GM19455 (cell line): ENCODE results near the gene LHPP.

Experiments used
- ATAC-seq: cut with Tn5 transposase; IDR thresholded peaks from one replicate; pipeline ENCODE4 v1.9.1; 2021; ENCODE audit not compliant: unreplicated experiment

LHPP gene

DNA sequence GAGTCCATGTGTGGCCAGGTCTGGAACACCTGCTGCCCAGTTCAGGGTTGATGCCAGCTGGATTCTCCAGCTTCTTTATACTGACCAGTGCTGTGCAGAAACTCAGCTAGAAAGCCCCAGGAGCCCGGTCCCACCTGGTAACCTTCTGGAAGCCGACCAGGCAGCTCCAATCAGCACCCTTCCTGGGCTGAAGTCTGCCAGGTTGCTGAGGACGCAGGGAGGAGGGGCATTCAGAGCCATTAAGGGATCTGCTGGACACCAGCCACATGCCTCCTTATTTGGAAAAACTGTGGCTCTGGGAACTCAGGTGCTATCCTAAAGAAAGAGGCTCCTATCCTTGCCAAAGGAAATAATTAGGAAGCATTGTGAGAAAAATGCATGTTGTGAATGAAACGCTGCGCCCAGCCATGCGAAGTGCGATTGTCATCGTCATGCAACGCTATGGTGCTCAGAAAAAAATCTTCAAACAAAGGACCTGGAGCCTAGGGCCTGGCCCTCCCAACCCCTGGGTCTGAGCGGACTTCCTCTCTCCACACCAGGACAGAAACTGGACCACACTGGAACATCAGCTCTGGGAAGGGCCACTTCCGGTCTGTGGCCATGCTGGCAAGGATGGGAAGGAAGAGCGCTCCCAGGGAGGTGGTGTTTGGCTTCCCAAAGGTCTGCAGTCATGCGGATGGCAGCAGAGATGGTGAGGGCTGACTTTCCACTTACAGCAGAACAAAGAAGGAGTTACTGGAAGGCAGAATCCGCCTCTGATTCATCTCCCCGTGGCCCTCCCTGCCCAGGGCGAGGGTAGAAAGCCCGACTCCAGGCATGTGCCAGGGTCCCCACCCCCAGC lies 192.4 kb downstream of the LHPP start:
- ATAC-seq, result no peak

- ATAC-seq, result no peak
Measured at GRCh38 chr10:124654686-124655085, 193.1 kb downstream of the LHPP start.

DNA sequence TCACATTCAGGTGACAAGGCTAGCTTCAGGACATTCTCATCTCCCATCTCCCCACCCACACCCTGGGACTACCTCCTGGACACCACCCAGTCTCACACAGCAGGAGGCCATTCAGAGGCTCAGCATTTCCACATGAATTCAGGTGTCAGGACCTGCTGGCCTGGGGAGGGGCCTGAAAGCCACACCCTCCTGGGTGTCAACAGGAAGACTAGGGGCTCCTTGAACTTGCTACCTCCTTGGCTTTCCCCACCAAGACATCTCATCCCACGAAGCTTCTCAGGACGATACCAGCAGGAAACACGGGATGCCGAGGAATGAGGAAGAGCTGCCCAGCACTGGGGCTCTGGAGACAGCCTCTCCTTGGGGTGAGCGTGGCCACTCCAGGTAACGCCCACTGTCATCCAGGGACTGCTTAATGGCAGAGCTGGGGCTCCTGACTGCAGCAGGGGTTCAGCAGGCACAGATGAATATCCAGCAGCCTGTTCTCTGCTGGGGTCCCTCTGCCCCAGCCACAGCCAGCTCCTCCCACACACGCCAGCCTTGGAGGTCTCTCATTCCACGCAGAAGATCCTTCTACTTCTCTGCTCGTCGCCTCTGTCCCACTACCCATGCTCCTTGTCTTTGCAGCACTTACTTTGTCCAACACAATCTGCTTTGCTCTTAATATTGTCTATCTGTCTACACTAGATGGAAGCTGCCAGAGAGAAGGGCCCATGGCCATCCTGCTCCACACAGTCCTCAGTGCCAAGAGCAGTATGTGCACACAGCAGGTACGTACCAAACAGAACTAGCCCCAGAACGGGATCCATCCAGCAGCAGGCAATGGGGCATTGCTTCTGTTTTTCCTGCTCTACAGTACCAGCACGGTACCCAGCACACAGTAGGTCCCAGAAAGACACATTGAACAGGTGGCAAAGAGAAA lies 193.8 kb downstream of the LHPP start:
- no peak for ATAC-seq

- no peak for ATAC-seq
Measured at GRCh38 chr10:124656113-124656490, 194.5 kb downstream of the LHPP start.

DNA sequence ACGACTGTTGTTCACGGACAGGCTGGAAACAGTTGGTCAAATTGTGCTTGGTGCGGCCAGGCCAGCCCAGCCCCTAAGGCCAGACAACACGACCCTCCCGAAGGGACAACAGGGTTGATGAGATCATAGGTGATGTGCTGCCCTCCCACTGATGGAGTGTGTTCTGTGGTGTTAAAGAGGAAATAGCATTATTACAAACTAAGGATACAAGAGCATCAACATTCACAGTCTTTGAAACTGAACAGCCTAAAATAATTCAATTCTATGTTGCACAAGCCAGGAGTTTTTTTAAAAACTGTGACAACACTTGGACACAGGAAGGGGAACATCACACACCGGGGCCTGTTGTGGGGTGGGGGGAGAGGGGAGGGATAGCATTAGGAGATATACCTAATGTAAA lies 194.9 kb downstream of the LHPP start:
- ATAC-seq, result no peak

DNA sequence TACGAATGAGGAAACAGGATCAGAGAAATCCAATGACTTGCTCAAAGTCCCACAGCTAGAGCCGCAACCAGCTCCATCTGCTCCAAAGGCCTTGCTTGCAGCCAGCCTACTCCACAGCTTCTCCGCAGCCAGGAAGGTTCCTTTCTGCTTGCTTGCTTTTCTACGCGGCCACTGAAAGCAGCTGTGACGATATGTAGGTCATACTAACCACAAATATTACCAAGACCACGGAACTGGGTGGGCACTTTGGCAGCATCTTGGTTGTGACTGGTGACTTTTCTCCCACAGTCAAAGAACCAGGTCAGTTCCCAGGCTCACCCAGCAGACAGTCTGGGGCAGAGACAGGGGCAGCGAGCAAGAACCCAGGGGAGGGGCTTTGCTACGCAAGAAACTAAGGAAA lies 196.2 kb downstream of the LHPP start:
- ATAC-seq, result no peak

DNA sequence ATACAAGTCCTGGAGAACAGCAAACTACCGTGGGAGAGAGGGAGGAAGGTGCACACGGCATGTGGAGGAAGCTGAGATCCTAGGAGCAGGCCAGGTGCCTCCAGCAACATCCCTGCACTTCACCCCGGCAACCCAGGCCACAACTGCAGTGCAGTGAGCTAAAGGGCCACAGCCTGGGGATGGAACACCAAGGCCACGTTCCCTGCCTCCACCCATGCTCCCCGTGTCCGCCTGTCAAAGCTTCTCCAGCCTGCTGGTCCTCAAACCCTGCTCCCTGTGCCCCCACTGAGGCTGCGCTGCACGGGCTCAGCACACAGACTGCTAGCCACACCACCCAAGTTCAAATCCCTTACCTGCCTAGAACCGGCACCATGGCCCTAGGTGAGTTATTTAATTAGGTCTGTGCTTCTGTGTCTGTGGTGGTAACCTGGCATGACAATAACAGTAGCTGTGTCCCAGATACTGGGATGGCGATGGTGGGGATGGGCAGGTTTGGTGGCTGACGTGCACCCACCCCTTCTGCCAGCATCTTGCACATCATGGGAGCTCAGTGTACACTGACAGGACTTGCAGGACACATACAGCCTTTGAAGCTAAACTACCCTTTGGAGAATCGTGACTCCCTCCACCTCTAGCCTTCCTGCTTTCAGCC lies 197.1 kb downstream of the LHPP start:
- no peak for ATAC-seq

DNA sequence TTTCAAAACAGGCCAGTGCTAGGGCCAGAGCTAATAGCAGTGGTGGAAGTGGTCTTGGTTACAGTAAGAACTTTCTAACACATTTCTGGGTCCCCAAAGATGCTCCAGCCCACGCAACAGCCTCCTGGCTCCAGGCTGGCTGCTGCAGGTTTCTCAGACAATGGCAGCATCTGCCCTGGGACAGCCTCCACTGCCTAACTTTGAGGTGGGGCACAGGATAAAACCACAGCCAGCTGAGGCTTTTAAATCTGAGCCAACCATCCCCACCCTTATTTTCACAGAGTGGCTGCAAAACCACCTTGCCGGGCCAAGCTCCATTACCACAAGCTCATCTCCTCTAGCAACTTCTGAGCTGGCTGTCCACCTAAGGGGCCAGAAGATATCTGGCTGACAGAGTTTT lies 197.8 kb downstream of the LHPP start:
- ATAC-seq, result no peak

DNA sequence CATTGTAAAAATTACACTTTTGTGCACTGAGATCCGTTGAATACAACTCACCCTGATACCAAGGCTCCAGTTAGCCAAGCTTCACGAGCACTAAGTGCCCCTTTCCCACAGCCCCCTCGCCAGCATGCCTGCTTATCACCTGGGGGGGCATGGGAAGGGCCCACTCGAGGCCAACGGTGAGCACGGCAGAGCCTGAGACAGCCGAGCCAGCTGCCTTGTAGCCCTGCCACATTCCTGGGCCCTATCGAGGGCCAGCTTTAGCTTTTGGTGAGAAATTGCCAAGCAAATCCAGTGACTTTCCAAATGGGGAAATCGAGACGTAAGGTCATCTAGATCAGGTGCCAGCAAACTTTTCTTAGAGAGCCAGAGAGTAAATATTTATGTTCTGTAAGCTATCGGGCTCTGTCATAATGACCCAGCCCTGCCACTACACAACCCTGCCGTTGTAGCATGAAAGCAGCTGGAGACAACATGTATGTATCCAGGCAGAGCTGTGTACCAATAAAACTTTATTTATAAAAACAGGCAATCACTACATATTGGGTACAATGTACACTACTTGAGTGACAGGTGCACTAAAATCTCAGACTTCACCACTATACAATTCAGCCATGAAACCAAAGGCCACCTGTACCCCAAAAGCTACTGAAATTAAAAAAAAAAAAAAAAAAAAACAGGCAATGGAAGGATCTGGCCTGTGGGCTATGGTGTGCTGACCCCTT lies 198.9 kb downstream of the LHPP start:
- ATAC-seq, result no peak

DNA sequence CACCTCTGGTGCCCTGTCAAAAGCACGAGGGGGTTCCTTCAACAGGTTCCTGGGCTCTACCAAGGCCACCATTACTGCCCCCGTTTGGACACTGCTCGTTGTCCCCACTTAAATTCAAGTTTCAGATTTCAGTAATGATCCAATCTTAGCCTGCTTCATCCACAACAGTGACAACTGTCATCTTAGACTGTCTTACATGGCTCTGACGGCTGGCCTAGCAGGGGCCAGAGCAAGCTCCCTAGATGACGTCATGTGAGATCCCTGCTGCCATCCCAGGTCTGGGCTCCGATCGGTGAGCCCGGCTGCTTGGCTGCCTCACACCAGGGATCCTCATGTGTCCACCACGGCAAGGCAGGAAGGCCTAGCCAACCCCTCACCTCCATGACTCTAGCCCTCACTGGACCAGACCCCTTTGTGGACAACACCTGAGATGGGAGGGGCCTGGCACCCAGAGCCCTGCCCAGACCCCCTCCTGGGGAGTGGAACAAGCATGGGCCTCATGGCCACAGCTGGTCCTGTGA lies 200.1 kb downstream of the LHPP start:
- no peak for ATAC-seq

DNA sequence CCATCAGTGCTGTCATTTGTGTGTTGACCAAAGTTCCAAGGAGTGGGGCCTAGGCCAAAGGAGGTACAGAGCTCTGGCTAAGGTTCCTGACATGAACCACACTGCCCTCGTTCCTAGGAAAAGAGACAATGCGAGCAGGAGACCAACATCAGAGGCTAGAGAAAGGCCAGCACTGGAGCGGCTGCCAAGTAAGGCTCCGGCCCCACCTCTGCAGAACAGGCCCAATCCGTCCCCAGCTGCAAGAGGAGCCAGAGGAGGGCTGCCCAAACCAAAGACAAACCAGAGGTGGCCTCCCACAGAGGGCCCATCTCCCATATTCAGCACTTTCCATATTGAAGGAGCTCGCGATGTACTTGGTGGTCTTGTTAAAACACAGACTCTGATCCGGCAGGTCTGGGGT lies 201.6 kb downstream of the LHPP start:
- ATAC-seq, result no peak
